HG03135 (cell line): Measurements from ENCODE around the gene CYRIA.

Source experiments
- ATAC-seq: cut with Tn5 transposase; IDR thresholded peaks from one replicate; pipeline ENCODE4 v1.9.1; 2021; ENCODE audit warnings: mild to moderate bottlenecking, moderate library complexity; ENCODE audit not compliant: unreplicated experiment

Gene CYRIA

DNA sequence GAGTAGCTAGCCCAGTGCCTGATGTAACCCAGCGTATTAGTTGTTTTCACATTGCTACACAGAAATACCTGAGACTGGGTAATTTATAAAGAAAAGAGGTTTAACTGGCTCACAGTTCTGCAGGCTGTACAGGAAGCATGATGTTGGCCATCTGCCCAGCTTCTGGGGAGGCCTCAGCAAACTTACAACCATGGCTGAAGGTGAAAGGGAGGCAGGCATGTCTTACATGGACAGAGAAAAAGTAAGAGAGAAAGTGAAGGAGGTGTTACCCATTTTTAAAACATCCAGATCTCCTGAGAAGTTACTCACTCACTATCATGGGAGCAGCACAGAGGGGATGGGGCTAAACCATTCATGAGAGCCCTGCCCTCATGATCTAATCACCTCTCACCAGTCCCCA, 6.1 kb upstream of the CYRIA start:
- ATAC-seq: no peak

DNA sequence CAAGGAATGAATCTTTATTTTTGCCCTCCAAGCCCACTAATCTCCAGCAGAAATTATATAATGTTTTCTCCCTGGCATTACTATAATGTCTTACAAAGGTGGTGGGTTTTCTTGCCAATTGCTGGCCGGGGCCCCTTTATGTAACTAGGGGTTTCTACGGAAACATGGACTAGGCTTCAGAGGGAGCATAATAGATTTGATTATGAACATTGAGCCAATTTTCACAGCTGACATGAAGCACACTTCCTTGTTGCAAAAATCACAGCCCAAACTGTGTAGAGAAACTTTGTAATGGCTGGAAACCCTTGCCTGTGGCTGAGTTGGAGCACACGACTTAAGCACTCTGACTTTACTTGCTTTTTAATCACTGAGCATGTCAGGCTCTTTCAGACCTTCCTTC, 3.8 kb upstream of the CYRIA start:
- ATAC-seq: no peak

- ATAC-seq: no peak
These were observed 791 bp upstream of the CYRIA start for GRCh38 chr2:16666449-16666801.

GRCh38 chr2:16664809-16665747, 556 bp downstream of the CYRIA start:
- peak; percentile 23 for ATAC-seq

GRCh38 chr2:16664052-16664731, 1.4 kb downstream of the CYRIA start:
- ATAC-seq: no peak

- ATAC-seq: no peak
These were observed 2.3 kb downstream of the CYRIA start for GRCh38 chr2:16663121-16663905.

GRCh38 chr2:16661936-16662839, 3.4 kb downstream of the CYRIA start:
- no peak for ATAC-seq

DNA sequence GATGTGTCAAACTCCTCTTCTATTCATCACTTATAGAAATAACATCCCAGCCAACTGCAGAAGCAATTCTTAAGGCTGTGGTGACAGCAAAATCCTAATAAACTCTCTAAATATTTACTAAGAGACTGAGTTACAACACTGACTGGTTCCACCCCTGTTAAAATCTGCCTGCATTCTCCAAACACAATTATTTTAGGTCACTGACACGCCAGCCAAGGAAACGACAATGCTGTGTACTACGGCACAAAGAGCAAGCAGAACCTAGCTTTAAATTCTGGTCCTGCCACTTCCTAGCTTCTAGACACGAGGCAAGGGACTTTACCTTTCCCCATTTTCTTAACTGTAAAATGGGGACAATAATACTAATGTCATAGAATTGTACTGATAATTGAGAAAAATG, 4.1 kb downstream of the CYRIA start:
- no peak for ATAC-seq

GRCh38 chr2:16660556-16660955, 5.1 kb downstream of the CYRIA start:
- ATAC-seq: no peak

GRCh38 chr2:16660114-16660513, 5.5 kb downstream of the CYRIA start:
- no peak for ATAC-seq

- ATAC-seq: no peak
These were observed 7.4 kb downstream of the CYRIA start for GRCh38 chr2:16658076-16658739.

GRCh38 chr2:16657671-16658070, 8.0 kb downstream of the CYRIA start:
- no peak for ATAC-seq

DNA sequence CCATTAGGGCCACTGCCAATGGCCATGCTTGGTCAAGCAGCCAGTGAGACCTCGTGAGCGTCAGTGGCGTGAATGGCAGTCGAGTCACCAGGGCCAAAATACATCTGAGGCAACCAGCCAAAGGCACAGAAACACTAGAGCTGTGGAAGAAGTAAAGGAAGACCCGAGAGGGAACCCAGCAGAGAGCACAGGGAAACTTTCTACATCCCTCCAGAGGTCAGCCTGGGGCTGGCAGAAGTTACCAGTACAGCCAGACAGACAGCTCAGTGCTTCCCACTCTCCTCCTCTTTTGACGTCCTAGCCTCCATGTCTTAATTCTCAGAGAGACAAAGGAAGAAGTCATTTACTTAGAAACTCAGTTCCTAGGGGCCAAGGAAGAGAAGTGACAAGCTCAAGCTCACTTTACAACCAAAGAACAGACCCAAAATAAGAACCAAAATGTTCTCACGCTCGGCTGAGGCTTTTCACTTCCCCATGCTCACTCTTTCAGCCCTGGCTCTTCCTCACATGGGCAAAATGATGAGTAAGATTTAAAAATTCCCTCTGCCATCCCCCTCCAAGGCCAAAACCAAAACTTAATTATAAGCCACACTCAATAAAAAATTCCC, 8.7 kb downstream of the CYRIA start:
- peak; percentile 80 for ATAC-seq

GRCh38 chr2:16655905-16656642, 9.6 kb downstream of the CYRIA start:
- ATAC-seq: no peak

GRCh38 chr2:16655445-16655837, 10.2 kb downstream of the CYRIA start:
- ATAC-seq: no peak

GRCh38 chr2:16654833-16655444, 10.7 kb downstream of the CYRIA start:
- no peak for ATAC-seq

DNA sequence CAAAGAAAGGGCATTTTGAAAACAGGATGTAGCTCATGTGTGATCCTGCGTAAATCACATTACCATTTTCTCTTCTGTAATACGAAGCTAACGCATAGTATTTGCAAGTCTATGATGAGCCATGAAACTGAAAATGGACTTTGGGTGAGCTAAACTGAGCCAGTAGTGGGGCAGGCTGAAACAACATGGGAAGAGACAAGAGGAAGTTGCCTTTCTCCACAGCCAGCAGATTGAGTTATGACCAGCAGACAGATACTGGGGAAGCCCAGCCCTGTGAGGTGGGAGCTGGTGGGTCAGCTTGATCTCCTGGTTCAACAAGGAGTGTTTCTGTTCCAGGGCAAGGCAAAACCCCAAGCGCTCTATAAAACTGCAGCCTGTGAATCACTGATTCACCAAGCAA, 11.8 kb downstream of the CYRIA start:
- peak; percentile 42 for ATAC-seq

GRCh38 chr2:16653083-16653375, 12.6 kb downstream of the CYRIA start:
- ATAC-seq: no peak
